HEK293T (cell line): ENCODE data around the gene KAT6B.
A peak's percentile ranks its signal among the peaks of the same experiment; 100 is the strongest.

Experiments used
- CTCF ChIA-PET: fragments of 350-600 bp; formaldehyde crosslinking; extraction: SDS; loops from one replicate; lab custom pipeline; 2021; ENCODE audit warnings: antibody characterized with exemption, inconsistent platforms; lab: Yijun Ruan, JAX
- POLR2A ChIA-PET: fragments of 350-600 bp; formaldehyde crosslinking; extraction: SDS; loops from one replicate; lab custom pipeline; 2020; ENCODE audit warnings: antibody characterized with exemption, inconsistent platforms; lab: Yijun Ruan, JAX
- DNase-seq: peaks from one replicate; pipeline ENCODE4 v3.0.0; 2012; ENCODE audit warnings: mixed read lengths; ENCODE audit errors: extremely low spot score
- ARNT ChIP-seq: fragments of 450-650 bp; IDR thresholded peaks from 2 replicates; pipeline ENCODE4 v1.6.1; 2017; ENCODE audit warnings: mild to moderate bottlenecking
- BHLHE40 ChIP-seq: fragments of 450-650 bp; IDR thresholded peaks from 2 replicates; pipeline ENCODE4 v1.6.1; 2016; ENCODE audit warnings: mild to moderate bottlenecking, moderate library complexity, borderline replicate concordance
- CTBP1 ChIP-seq: fragments of 450-650 bp; IDR thresholded peaks from 2 replicates; pipeline ENCODE4 v1.6.1; 2016; ENCODE audit warnings: borderline replicate concordance
- ELF4 ChIP-seq: fragments of 450-650 bp; IDR thresholded peaks from 2 replicates; pipeline ENCODE4 v1.6.1; 2017; ENCODE audit warnings: antibody characterized with exemption
- FOXA1 ChIP-seq: fragments of 450-650 bp; IDR thresholded peaks from 2 replicates; pipeline ENCODE4 v1.6.1; 2016; ENCODE audit warnings: mild to moderate bottlenecking
- FOXK2 ChIP-seq: fragments of 450-650 bp; IDR thresholded peaks from 2 replicates; pipeline ENCODE4 v1.6.1; 2016; ENCODE audit warnings: mild to moderate bottlenecking
- FOXM1 ChIP-seq: fragments of 450-650 bp; IDR thresholded peaks from 2 replicates; pipeline ENCODE4 v1.6.1; 2017; ENCODE audit warnings: mild to moderate bottlenecking, borderline replicate concordance
- HDGF ChIP-seq: fragments of 450-650 bp; IDR thresholded peaks from 2 replicates; pipeline ENCODE4 v1.6.1; 2017; ENCODE audit warnings: antibody characterized with exemption, borderline replicate concordance
- L3MBTL2 ChIP-seq: fragments of 450-650 bp; conservative IDR thresholded peaks from 2 replicates; pipeline ENCODE4 v1.6.1; 2016; ENCODE audit warnings: mild to moderate bottlenecking
- LEF1 ChIP-seq: fragments of 450-650 bp; IDR thresholded peaks from 2 replicates; pipeline ENCODE4 v1.6.1; 2017; ENCODE audit warnings: mild to moderate bottlenecking, borderline replicate concordance
- NFRKB ChIP-seq: fragments of 450-650 bp; IDR thresholded peaks from 2 replicates; pipeline ENCODE4 v1.6.1; 2016; ENCODE audit warnings: mild to moderate bottlenecking, moderate library complexity
- SP1 ChIP-seq: fragments of 450-650 bp; IDR thresholded peaks from 2 replicates; pipeline ENCODE4 v1.6.1; 2017
- SUZ12 ChIP-seq: fragments of 450-650 bp; IDR thresholded peaks from 2 replicates; pipeline ENCODE4 v1.6.1; 2016; ENCODE audit warnings: mild to moderate bottlenecking
- TARDBP ChIP-seq: fragments of 450-650 bp; IDR thresholded peaks from 2 replicates; pipeline ENCODE4 v1.6.1; 2016
- ZNF384 ChIP-seq: fragments of 450-650 bp; IDR thresholded peaks from 2 replicates; pipeline ENCODE4 v1.6.1; 2016
- TF ChIP-seq, protein P1 (sequence below): fragments of 450-650 bp; IDR thresholded peaks from 2 replicates; pipeline ENCODE4 v1.6.1; 2016

KAT6B gene

DNA sequence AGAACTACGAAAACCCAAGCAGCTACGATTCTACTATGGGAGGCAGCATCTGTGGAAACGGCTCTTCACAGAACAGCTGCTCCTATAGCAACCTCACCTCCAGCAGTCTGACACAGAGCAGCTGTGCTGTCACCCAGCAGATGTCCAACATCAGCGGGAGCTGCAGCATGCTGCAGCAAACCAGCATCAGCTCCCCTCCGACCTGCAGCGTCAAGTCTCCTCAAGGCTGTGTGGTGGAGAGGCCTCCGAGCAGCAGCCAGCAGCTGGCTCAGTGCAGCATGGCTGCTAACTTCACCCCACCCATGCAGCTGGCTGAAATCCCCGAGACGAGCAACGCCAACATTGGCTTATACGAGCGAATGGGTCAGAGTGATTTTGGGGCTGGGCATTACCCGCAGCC is 203.5 kb downstream of the KAT6B start:
- DNase-seq = no peak
- ChIA-PET POLR2A (no interaction called here), CTCF (no interaction called here)
- TF ChIP-seq ARNT = no peak
- TF ChIP-seq ZNF384 = no peak
- no peak for TF ChIP-seq ELF4
- no peak for TF ChIP-seq L3MBTL2

DNA sequence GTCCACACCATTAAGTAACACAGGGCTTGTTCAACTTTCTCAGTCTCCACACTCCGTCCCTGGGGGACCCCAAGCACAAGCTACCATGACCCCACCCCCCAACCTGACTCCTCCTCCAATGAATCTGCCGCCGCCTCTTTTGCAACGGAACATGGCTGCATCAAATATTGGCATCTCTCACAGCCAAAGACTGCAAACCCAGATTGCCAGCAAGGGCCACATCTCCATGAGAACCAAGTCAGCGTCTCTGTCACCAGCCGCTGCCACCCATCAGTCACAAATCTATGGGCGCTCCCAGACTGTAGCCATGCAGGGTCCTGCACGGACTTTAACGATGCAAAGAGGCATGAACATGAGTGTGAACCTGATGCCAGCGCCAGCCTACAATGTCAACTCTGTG is 204.0 kb downstream of the KAT6B start:
- no peak for DNase-seq
- CTCF ChIA-PET = no interaction called here
- TF ChIP-seq ZNF384 = no peak
- no peak for TF ChIP-seq LEF1
- TF ChIP-seq SUZ12 = no peak
- TF ChIP-seq FOXM1 = no peak
- TF ChIP-seq TARDBP = no peak
- TF ChIP-seq CTBP1 = no peak
- TF ChIP-seq, protein P1, sequence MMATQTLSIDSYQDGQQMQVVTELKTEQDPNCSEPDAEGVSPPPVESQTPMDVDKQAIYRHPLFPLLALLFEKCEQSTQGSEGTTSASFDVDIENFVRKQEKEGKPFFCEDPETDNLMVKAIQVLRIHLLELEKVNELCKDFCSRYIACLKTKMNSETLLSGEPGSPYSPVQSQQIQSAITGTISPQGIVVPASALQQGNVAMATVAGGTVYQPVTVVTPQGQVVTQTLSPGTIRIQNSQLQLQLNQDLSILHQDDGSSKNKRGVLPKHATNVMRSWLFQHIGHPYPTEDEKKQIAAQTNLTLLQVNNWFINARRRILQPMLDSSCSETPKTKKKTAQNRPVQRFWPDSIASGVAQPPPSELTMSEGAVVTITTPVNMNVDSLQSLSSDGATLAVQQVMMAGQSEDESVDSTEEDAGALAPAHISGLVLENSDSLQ = no peak
- TF ChIP-seq NFRKB = no peak
- TF ChIP-seq L3MBTL2 = no peak
- no peak for TF ChIP-seq BHLHE40
- TF ChIP-seq SP1 = no peak
- no peak for TF ChIP-seq HDGF
- no peak for TF ChIP-seq FOXA1
- TF ChIP-seq ELF4 = no peak
- TF ChIP-seq FOXK2 = no peak
- POLR2A ChIA-PET = no interaction called here

DNA sequence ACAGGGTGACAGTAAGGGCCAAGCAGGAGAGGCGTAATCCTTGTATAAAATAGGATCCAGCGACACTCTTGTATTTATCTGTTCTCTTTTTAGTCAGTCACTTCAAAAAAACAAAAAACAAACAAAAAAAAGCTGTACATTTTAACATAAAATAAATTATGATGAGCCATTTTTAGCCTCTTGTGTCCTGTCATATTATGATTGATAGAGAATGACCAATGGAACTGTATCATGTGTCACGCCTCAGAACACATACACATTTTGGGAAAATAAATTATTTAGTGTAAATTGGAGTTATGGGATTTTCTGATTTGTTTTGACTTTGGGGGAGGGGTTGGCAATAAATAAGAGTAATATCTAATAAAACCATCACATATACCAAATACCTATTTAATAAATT is 205.7 kb downstream of the KAT6B start:
- TF ChIP-seq TARDBP = no peak
- no peak for TF ChIP-seq ELF4
- TF ChIP-seq, protein P1 = 0 out of 2 replicates have a peak, but pooled peaks have one; percentile 6
- TF ChIP-seq FOXM1 = no peak
- TF ChIP-seq FOXK2 = no peak
- TF ChIP-seq L3MBTL2 = no peak
- no peak for TF ChIP-seq FOXA1
- no peak for TF ChIP-seq SP1
- TF ChIP-seq BHLHE40 = no peak
- ChIA-PET CTCF (interaction anchor here (1.0 kb wide), 1 partner anchor 72 kb away, joined by 4 read pairs; no protein-coding TSS in a partner anchor), POLR2A (no interaction called here)
- DNase-seq = no peak

DNA sequence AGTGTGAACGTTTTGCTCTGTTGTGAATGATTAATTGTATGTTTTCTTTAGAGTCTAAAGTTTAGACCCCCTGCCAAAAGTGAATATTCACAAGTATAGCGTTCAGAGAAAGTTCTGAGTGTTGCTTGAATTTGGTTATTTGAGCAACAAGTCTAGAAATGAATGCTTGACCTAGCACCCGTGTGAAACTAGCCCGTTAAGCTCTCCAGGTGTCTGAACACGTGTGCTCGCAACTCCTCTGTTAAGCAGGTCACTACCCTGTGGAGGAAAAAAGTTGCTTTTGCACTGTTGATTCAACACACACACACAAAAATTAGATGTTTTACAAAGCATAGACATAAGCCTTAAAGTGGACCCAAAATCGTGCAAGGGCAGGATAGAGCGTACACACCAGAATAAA is 206.4 kb downstream of the KAT6B start:
- POLR2A ChIA-PET = no interaction called here
- CTCF ChIA-PET = interaction anchor here (1.0 kb wide), 1 partner anchor 72 kb away, joined by 4 read pairs; no protein-coding TSS in a partner anchor
- no peak for DNase-seq
- TF ChIP-seq TARDBP (no peak), L3MBTL2 (no peak), ELF4 (no peak), SP1 (no peak), CTBP1 (no peak), FOXK2 (no peak), LEF1 (no peak)

DNA sequence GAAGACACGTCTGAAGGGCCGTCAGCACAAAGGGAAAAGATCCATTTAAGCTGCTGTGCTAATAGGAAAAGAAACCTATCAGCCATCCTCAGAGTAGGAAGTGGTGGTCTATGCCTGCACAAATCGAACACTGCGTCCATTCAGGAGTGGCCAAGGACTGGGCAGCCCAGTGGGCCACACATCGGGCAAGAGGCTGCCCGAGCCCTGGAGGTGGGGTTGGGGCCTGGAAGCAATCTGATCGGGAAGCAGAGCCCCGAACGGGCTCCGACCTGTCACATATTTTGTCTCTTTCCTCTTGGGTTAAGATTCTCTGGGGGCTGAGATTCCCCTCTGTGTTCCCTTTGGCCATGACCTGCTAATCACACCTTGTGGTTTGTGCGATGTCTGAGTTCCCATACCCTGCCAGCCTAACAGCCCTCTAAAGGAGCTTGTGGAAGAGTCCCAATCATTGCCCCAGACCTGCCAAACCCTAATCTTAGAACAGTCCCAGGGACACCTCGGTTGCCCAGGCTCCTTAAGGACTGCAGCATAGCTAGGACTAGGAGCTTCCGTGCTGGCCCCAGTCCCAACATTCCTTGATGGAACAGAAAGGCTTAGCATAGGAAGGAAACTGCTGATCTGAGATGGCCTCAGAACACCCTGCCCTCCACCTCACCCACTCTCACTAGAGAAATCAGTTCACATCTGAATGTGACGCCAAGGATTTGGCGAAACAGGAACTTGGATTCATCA is 207.2 kb downstream of the KAT6B start:
- ChIA-PET POLR2A (no interaction called here), CTCF (no interaction called here)

DNA sequence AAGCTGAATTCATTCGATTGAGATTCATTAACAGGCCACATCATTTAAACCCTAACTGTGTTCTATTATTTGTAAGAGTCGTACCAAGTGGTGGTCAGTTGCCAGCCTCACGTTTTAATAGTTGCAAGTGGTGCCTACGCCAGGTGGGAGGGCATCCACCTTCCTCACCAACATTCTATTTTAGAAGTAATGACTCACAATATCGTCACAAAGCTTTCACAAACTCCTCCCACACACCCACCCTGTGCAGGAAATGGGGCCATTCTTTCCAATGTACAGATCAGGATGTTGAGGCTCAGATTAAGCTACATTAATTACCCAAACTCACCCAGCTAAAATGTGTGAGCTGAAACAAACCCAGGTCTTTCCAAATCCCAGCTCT is 207.7 kb downstream of the KAT6B start:
- TF ChIP-seq FOXA1 (no peak), FOXM1 (no peak), BHLHE40 (no peak), ELF4 (no peak), NFRKB (no peak), SUZ12 (no peak), ARNT (no peak), CTBP1 (no peak), LEF1 (no peak), SP1 (no peak)
- TF ChIP-seq, protein P1 = no peak
- ChIA-PET CTCF (no interaction called here), POLR2A (no interaction called here)
- DNase-seq = no peak

More for the DNA sequence above, 207.2 kb downstream of the KAT6B start:
- TF ChIP-seq TARDBP = no peak
- TF ChIP-seq FOXA1 = no peak
- no peak for TF ChIP-seq HDGF
- TF ChIP-seq L3MBTL2 = no peak
- TF ChIP-seq, protein P1 = no peak
- no peak for TF ChIP-seq CTBP1
- no peak for TF ChIP-seq FOXM1
- TF ChIP-seq BHLHE40 = no peak
- no peak for TF ChIP-seq ZNF384
- TF ChIP-seq FOXK2 = no peak
- TF ChIP-seq NFRKB = no peak
- TF ChIP-seq ARNT = no peak
- no peak for TF ChIP-seq LEF1
- TF ChIP-seq SUZ12 = no peak
- TF ChIP-seq SP1 = no peak
- DNase-seq = no peak
